Neural progenitor cell (in vitro differentiated cells): Measurements from ENCODE around the gene KRTAP5-1.

Experiments
- EZH2 ChIP-seq: fragments of 200-600 bp; sonication (generic); IDR thresholded peaks from 2 replicates; pipeline ENCODE4 v1.6.1; 2017; ENCODE audit warnings: antibody characterized with exemption, mild to moderate bottlenecking, moderate library complexity
- EZH2phosphoT487 ChIP-seq: fragments of 200-600 bp; sonication (generic); IDR thresholded peaks from 2 replicates; pipeline ENCODE4 v1.6.1; 2017; ENCODE audit warnings: antibody characterized with exemption
- TF ChIP-seq, protein P1 (sequence below): fragments of 200-600 bp; sonication (generic); IDR thresholded peaks from 2 replicates; pipeline ENCODE4 v1.5.1; 2017; ENCODE audit warnings: antibody characterized with exemption, mild to moderate bottlenecking

DNA sequence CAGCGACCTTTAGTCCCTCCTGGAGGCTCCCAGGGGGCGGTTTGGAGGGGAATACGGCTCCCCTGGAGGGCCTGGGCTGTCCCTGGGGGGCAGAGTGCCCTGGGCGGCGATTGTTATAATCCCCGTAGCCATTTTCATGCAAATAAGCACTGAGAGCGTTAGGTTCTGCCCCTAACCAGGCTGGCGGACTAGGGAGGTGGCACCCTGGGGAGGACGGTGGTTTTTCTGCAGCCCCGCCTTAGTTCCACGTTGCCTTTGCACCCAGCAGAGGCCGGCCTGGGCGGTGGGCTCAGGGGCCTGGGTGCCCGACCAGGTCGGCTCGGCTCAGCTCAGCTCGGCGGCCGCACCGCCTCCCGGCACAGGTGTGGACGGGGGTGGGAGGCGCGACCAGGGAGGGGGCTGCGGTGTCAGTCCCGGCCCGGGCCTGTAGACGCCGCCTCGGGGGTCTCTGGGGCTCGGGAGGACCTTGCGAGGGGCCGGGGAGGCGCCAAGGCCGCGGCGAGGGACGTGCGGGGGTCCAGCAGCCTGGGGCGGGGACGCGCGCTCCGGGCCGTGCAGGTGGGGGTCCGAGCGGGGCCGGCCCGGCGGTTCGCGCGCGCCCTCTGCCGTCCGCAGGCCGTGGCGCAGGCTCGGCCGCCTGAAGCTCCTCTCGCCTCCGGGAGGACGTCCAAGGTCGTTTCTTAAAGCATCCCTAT, 10.7 kb downstream of the KRTAP5-1 start:
- TF ChIP-seq, protein P1, sequence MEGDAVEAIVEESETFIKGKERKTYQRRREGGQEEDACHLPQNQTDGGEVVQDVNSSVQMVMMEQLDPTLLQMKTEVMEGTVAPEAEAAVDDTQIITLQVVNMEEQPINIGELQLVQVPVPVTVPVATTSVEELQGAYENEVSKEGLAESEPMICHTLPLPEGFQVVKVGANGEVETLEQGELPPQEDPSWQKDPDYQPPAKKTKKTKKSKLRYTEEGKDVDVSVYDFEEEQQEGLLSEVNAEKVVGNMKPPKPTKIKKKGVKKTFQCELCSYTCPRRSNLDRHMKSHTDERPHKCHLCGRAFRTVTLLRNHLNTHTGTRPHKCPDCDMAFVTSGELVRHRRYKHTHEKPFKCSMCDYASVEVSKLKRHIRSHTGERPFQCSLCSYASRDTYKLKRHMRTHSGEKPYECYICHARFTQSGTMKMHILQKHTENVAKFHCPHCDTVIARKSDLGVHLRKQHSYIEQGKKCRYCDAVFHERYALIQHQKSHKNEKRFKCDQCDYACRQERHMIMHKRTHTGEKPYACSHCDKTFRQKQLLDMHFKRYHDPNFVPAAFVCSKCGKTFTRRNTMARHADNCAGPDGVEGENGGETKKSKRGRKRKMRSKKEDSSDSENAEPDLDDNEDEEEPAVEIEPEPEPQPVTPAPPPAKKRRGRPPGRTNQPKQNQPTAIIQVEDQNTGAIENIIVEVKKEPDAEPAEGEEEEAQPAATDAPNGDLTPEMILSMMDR: peak; percentile 75
- TF ChIP-seq EZH2: peak; percentile 4
- TF ChIP-seq EZH2phosphoT487: peak; percentile 22
